H9 (cell line): ENCODE measurements around the gene CDCP1. TPM values are rescaled to one million over a fixed set of nuclear protein-coding genes. Genes with fewer than 3 reads are reported as not detected.

Experiments
- DNase-seq: peaks from one replicate; pipeline ENCODE4 v3.0.0-alpha.2; 2017
- H2AFZ ChIP-seq: one replicate; pipeline ENCODE4 v1.6.1; 2013; ENCODE audit warnings: mild to moderate bottlenecking, low read length, control low read depth, moderate library complexity
- H2AK5ac ChIP-seq: 2 replicates; pipeline ENCODE4 v1.6.1; 2013; ENCODE audit warnings: low read length, control low read depth, mixed read lengths; ENCODE audit not compliant: insufficient read length
- H2BK120ac ChIP-seq: one replicate; pipeline ENCODE4 v1.6.1; 2013; ENCODE audit warnings: low read depth, mild to moderate bottlenecking, low read length, control low read depth, inconsistent platforms; ENCODE audit not compliant: poor library complexity, severe bottlenecking
- H2BK12ac ChIP-seq: 2 replicates; pipeline ENCODE4 v1.6.1; 2013; ENCODE audit warnings: low read length, control low read depth, mixed read lengths, low read depth; ENCODE audit not compliant: insufficient read length
- H2BK15ac ChIP-seq: 2 replicates; pipeline ENCODE4 v1.6.1; 2013; ENCODE audit warnings: low read depth, low read length, control low read depth
- H2BK20ac ChIP-seq: one replicate; pipeline ENCODE4 v1.6.1; 2013; ENCODE audit warnings: low read depth, mild to moderate bottlenecking, low read length, control low read depth, inconsistent platforms; ENCODE audit not compliant: poor library complexity, severe bottlenecking
- H2BK5ac ChIP-seq: 2 replicates; pipeline ENCODE4 v1.6.1; 2013; ENCODE audit warnings: low read length, control low read depth, mixed read lengths; ENCODE audit not compliant: insufficient read length
- H3K14ac ChIP-seq: 2 replicates; pipeline ENCODE4 v1.6.1; 2013; ENCODE audit warnings: low read length, control low read depth; ENCODE audit not compliant: insufficient read depth
- H3K18ac ChIP-seq: 2 replicates; pipeline ENCODE4 v1.6.1; 2013; ENCODE audit warnings: low read depth, mild to moderate bottlenecking, mixed read lengths, low read length, control low read depth; ENCODE audit not compliant: insufficient read length
- H3K23ac ChIP-seq: 2 replicates; pipeline ENCODE4 v1.6.1; 2013; ENCODE audit warnings: low read length, control low read depth, mixed read lengths, low read depth; ENCODE audit not compliant: insufficient read length
- H3K23me2 ChIP-seq: 2 replicates; pipeline ENCODE4 v1.6.1; 2013; ENCODE audit warnings: low read depth, mild to moderate bottlenecking, mixed read lengths, low read length, control low read depth; ENCODE audit not compliant: insufficient read length, poor library complexity, severe bottlenecking
- H3K27ac ChIP-seq: 2 replicates; pipeline ENCODE4 v1.5.1; 2013; ENCODE audit warnings: low read length, control low read depth, mixed read lengths, low read depth; ENCODE audit not compliant: insufficient read length
- H3K27me3 ChIP-seq: 2 replicates; pipeline ENCODE4 v1.6.1; 2013; ENCODE audit warnings: low read length, control low read depth, inconsistent platforms; ENCODE audit not compliant: insufficient read depth
- H3K4ac ChIP-seq: 2 replicates; pipeline ENCODE4 v1.6.1; 2013; ENCODE audit warnings: low read depth, mild to moderate bottlenecking, control low read depth, inconsistent platforms, low read length, moderate library complexity
- H3K4me1 ChIP-seq: 2 replicates; pipeline ENCODE4 v1.6.1; 2013; ENCODE audit warnings: low read length, control low read depth, inconsistent platforms; ENCODE audit not compliant: insufficient read depth
- H3K4me2 ChIP-seq: 2 replicates; pipeline ENCODE4 v1.6.1; 2013; ENCODE audit warnings: low read length, control low read depth, mixed read lengths; ENCODE audit not compliant: insufficient read length, insufficient read depth
- H3K56ac ChIP-seq: 2 replicates; pipeline ENCODE4 v1.6.1; 2013; ENCODE audit warnings: low read depth, mild to moderate bottlenecking, mixed read lengths, low read length, control low read depth; ENCODE audit not compliant: insufficient read length
- H3K79me1 ChIP-seq: 2 replicates; pipeline ENCODE4 v1.6.1; 2013; ENCODE audit warnings: low read depth, mild to moderate bottlenecking, moderate library complexity, low read length, control low read depth, inconsistent platforms; ENCODE audit not compliant: insufficient read depth, poor library complexity, severe bottlenecking
- H3K79me2 ChIP-seq: 2 replicates; pipeline ENCODE4 v1.6.1; 2013; ENCODE audit warnings: low read length, control low read depth, inconsistent platforms; ENCODE audit not compliant: insufficient read depth
- H3K9ac ChIP-seq: 2 replicates; pipeline ENCODE4 v1.6.1; 2013; ENCODE audit warnings: low read length, control low read depth, mixed read lengths; ENCODE audit not compliant: insufficient read length; ENCODE audit errors: extremely low read depth
- H3K9me3 ChIP-seq: one replicate; pipeline ENCODE4 v1.6.1; 2013; ENCODE audit warnings: low read depth, low read length, inconsistent platforms; ENCODE audit not compliant: control insufficient read depth
- H3T11ph ChIP-seq: one replicate; pipeline ENCODE4 v1.6.1; 2013; ENCODE audit warnings: mild to moderate bottlenecking, low read length, control low read depth, inconsistent platforms
- H4K20me1 ChIP-seq: one replicate; pipeline ENCODE4 v1.6.1; 2013; ENCODE audit not compliant: control insufficient read depth, insufficient read length, insufficient read depth
- H4K5ac ChIP-seq: 2 replicates; pipeline ENCODE4 v1.6.1; 2013; ENCODE audit warnings: low read depth, mild to moderate bottlenecking, mixed read lengths, low read length, control low read depth; ENCODE audit not compliant: insufficient read length
- H4K8ac ChIP-seq: replicated peaks from 2 replicates; pipeline ENCODE4 v1.6.1; 2013; ENCODE audit warnings: low read length, control low read depth, mixed read lengths, low read depth; ENCODE audit not compliant: insufficient read length
- H4K91ac ChIP-seq: 2 replicates; pipeline ENCODE4 v1.6.1; 2013; ENCODE audit warnings: low read depth, mild to moderate bottlenecking, moderate library complexity, mixed read lengths, low read length, control low read depth; ENCODE audit not compliant: insufficient read length
- H3K27ac Mint-ChIP-seq, 3 experiments: 2 replicates in 2 of 3; 3 replicates in 1 of 3; pipeline ENCODE4 v1.8.0; 2020 to 2021; ENCODE audit warnings: mixed read lengths in 3 of 3, mild to moderate bottlenecking in 1 of 3, moderate library complexity in 1 of 3
- H3K27me3 Mint-ChIP-seq: 2 replicates; pipeline ENCODE4 v1.8.0; 2021; ENCODE audit warnings: low read depth, mild to moderate bottlenecking, moderate library complexity, mixed read lengths
- H3K36me3 Mint-ChIP-seq, 3 experiments: 2 replicates in 2 of 3; 3 replicates in 1 of 3; pipeline ENCODE4 v1.8.0; 2020 to 2021; ENCODE audit warnings: low read depth in 3 of 3, mixed read lengths in 3 of 3; ENCODE audit not compliant: insufficient read depth in 1 of 3
- H3K4me1 Mint-ChIP-seq, 2 experiments: 2 replicates each; pipeline ENCODE4 v1.8.0; 2020; ENCODE audit warnings: mixed read lengths in 2 of 2
- H3K4me3 Mint-ChIP-seq, 2 experiments: 2 replicates in 1 of 2; 3 replicates in 1 of 2; pipeline ENCODE4 v1.8.0; 2020 to 2021; ENCODE audit warnings: mild to moderate bottlenecking in 2 of 2, mixed read lengths in 2 of 2, moderate library complexity in 1 of 2
- H3K9me3 Mint-ChIP-seq, 2 experiments: 2 replicates in 1 of 2; 3 replicates in 1 of 2; pipeline ENCODE4 v1.8.0; 2020; ENCODE audit warnings: mild to moderate bottlenecking in 2 of 2, mixed read lengths in 2 of 2, moderate library complexity in 1 of 2
- CTCF ChIP-seq: fragments of 200-600 bp; sonication (generic); conservative IDR thresholded peaks from 3 replicates; pipeline ENCODE4 v1.8.0; 2021; ENCODE audit warnings: antibody characterized with exemption, mild to moderate bottlenecking
- WGBS: extraction: QIAGEN DNeasy Blood & Tissue Kit; methylation state at CpG from one replicate; pipeline ENCODE4 v1.1.7; 2013; ENCODE audit warnings: missing lambda C conversion rate, low lambda C conversion rate, mixed read lengths; ENCODE audit not compliant: insufficient read length; ENCODE audit errors: extremely low coverage; 5-methylcytosine and 5-hydroxymethylcytosine counted together
- total RNA-seq: library from RNA; stranded (reverse); gene quantifications from 2 replicates; pipeline ENCODE4 v1.2.1, GENCODE V29; 2021

The CDCP1 gene
- total RNA-seq, 1 experiment from 2014 or later, result 12.9 TPM

DNA sequence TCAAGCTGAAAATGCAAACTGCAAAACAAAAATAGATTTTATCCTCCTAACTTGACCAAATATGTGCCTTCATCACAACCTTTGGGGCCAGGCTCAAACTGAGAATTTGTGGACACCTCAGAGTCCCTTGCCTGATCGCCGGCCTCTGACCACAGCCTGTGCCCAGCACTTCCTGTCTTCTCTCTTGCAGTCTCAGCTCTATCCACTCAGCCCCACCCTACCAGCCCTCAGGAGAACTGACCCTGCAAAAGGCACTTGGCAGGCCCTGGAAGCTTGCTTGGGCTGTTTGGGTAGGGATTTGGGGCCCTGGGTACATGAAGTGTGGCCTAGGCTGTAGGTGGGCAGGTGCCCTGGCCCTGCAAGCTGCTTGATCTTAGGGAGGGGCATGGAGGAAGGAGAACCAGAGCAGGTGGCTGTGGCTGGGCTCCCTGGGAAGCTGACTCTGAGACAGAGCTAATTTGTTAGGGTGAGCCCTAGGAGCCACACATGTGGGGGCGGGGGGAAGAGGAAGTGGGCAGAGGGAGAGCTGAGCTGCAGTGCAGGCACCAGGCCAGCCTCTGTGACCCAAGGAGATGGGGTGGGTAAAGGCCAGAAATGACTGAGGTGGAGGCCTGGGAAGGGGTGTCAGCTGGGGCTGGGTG is 111.4 kb downstream of the CDCP1 start:
- Histone ChIP-seq H4K91ac (no peak overlapping the region), H3K27me3 (peaks cover 20% of the 10 kb centered on the region; the same call in 1 of the 2 replicates), H3K27ac (no peak overlapping the region), H3K4me2 (no peak overlapping the region), H3K4me1 (no peaks in the 10 kb centered on the region; the same call in 1 of the 2 replicates), H2BK15ac (no peak overlapping the region), H4K20me1 (no peaks in the 10 kb centered on the region), H2AFZ (no peak overlapping the region), H3K9ac (no peak overlapping the region), H2AK5ac (no peak overlapping the region), H3K14ac (no peak overlapping the region), H3K23ac (no peak overlapping the region), H3K23me2 (peaks cover 4% of the 10 kb centered on the region), H2BK12ac (no peak overlapping the region), H4K8ac (no peak overlapping the region), H2BK5ac (no peak overlapping the region), H4K5ac (no peak overlapping the region), H3K9me3 (no peaks in the 10 kb centered on the region), H2BK20ac (no peak overlapping the region), H2BK120ac (no peak overlapping the region), H3T11ph (no peak overlapping the region), H3K4ac (no peak overlapping the region), H3K56ac (no peak overlapping the region), H3K79me2 (no peaks in the 10 kb centered on the region), H3K18ac (no peak overlapping the region), H3K79me1 (no peaks in the 10 kb centered on the region)
- Mint-ChIP-seq H3K9me3 (0 out of 5 replicates have a peak, but pooled peaks cover 0 to 2% of the 10 kb centered on the region in 2 experiments), H3K27me3 (peaks cover 69% of the 10 kb centered on the region), H3K27ac (no peak overlapping the region; a peak in 1 of 7 replicates), H3K4me1 (peaks cover 24 to 27% of the 10 kb centered on the region in 2 experiments), H3K36me3 (no peaks in the 10 kb centered on the region), H3K4me3 (no peak overlapping the region)
- no peak for TF ChIP-seq CTCF
- no CpG with 5 or more reads among the region's 3 CpGs for WGBS
- no peak for DNase-seq
